Stimulated activated CD8-positive, alpha-beta memory T cell treated with anti-CD3 and anti-CD28 coated beads, Interleukin-7, amount 100 ng/mL, for 1 hour (primary cell): ENCODE results near the gene RAB44.

Source experiments
- DNase-seq, 2 donors: peaks; one replicate each; pipeline ENCODE4 v3.0.0-alpha.2; 2020; ENCODE audit warnings: low read depth in 2 of 2

The RAB44 gene

DNA sequence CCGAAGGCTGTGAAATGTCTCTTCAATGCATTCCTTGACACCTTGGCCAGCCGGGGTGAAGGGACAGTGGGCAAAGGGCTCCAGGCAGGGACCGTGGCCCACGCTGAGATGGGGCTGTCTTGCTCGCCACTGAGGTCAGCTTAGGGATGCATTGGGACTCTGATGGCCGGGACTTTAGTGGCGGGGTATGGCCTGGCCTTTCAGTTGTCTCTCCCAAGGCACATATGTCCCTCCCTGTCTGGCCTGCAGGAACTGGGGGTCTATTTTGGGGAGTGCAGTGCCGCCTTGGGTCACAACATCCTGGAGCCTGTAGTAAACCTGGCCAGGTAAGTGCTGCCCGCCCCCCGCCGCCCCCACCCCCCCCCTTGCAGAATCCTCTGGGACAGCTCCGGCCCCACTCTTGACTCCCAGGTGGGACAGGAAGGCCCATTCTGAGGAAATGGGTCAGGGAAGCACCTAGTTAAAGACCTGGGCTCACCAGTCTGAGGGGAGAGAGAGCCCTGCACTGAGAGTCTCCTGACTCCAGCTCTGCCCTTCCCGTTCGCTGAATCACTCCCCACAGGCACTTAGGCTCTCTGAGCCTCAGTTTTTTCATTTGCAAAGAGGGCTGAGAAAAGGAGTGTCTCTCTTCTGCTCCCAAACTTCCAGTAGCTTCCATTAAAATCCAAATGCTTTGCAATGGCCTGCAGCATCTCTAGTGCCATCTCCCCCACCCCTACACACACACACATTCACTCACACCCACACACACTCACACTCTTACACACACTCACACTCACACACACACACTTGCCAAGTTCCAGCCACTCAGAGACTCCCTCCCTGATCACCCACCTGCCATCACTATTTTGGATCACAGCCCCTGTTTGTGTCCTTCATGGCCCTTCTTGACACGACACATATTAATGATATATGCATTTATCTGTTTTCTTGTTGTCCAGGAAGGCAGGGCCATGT is 33.1 kb downstream of the RAB44 start:
- DNase-seq, result no peak

DNA sequence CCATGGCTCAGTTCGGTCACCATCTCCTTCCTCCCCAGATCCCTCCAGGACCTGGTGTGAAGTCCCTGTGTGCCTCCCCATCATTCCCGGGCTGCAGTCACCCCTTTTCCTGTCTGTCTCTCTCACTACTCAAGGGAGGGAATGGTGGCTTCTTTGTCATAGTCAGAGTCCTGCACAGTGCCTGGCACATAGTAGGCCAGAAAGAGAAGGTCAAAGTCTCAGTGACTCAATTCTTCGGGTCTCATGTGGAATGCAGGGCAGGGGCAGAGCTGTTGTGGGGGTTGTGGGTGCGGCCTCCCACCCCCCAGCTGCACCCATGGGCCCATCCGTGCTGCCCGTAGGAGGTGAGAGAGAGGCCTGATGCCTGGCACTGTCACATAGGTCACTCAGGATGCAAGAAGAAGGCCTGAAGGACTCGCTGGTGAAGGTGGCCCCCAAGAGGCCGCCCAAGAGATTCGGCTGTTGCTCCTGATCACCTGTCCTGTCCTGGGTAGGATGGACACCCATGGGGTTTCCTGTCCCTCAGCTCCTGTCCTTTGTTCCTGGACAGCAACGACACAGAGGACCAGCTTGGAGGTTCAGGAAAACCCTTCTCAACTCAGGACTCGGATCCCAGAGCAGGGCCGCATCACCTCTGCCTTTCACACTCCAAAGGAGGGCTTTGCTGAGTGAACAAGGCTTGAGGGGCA is 34.1 kb downstream of the RAB44 start:
- DNase-seq, result no peak

DNA sequence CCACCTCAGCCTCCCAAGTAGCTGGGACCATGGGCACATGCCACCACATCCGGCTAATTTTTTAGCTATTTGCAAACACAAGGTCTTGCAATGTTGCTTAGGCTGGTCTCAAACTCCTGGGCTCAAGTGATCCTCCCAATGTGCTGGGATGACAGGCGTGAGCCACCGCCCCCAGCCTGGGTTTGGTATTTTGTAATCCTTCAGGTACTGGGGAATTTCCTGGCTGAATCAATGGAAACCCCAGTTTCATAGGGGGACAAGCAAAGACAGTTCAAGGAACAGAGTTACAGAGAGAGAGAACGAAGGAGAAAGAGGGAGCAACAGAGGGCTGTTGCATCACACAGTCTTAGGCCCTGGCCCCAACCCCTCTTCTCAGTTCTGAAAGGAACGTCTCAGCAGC is 35.7 kb downstream of the RAB44 start:
- no peak for DNase-seq

DNA sequence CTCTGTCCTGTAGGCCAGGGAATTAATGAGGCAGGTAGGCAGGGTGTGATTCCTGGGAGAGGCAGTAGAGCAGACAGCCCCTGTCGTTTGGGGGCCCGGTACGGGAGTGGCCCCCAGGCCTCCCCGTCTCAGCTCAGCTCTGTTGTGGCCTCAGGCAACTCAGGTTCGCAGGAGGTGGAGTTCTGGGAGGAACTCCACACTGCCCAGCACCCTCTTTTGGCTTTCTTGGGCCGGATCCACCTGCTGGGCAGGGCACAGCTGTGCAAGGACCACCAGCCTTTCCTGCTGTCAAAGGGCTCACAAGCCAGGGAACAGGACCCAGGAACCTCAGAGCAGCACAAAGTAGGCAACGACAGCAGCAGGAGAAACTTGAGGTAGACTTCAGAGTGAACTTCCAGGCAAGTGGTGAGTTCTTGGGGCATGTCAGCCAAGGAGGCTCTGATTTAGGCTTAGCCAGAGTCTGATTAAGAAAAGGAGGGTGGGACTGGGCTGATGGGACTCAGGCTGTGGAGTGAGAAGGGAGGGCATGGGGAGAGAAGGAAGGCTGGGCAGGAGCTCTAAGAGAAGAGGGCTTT is 36.9 kb downstream of the RAB44 start:
- DNase-seq, result no peak

DNA sequence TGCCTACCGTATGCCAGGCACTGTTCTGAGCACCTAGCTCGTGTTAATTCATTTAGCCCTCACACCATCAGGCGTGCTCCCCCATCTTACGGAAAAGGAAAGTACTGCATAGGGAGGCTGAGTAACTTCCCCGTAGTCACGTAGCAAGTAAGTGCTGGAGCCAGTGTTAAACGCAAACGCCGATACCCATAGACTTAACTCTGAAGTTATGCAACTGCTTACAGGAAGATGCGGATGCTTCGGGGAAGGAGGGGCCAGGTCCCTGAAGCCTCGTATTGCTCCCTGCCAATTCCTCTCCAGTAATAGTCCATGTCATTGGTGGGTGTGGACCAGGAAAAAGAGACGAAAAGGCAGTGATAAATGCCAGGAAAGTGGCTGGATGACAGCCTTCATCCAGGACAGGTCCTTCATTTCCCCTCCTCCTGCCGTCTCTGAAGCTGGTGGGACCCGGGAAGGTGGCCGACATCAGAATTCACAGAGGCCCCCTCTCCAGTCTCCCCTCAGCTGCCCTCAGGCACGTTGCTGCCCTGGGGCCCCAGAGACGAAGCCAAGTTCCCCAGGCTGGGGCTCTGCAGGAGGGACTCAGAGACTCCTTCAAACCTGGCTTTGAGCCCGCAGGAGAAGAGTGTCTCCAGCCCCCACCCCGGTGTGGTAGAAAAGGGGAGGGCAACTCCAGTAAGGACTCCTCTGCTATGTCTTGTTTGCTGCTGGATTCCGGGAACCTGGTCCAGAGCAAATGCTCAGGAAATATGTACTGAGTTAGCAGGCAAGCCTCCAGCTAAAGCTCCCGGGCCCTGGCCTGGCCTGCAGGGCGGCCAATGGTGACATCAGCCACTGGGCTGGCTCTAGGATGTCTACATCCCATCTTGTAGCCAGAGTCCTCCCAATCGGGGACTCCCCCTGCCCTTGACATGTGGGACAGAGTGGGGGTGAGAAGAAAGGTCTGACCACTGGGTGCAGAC is 37.8 kb downstream of the RAB44 start:
- no peak for DNase-seq

DNA sequence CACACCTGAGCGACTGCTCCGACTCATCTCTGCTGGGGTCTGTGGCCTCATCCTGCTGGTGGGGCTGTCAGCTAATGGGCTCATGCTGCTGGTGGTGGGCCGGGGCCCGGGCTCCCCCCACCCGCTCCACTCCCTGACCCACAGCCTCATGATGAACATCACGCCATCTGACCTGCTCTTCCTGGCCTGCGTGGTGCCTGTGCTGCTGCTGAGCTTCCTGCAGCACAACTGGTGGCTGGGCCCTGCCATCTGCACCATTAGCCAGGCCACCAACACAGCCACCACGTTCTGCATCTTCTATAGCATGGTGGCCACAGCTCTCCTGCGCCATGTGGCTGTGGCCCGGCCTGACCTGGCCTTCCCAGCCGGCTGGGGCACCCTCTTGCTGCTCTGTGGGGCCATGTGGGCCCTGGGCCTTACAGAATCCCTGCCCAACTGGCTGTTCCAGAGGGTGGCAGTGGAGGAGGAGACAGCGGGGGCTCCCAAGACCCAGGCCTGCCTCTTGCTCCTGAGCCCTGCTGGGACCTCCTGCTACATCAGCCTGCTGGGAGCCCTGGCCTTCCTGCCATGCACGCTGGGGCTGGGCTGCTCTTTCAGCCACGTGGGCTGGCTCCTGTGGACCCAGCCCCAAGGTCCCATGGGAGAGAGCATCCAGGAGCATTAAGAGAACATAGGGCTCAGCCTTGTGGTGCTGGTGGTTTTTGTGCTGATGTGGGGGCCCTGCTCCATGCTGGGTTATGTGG is 39.6 kb downstream of the RAB44 start:
- no peak for DNase-seq

DNA sequence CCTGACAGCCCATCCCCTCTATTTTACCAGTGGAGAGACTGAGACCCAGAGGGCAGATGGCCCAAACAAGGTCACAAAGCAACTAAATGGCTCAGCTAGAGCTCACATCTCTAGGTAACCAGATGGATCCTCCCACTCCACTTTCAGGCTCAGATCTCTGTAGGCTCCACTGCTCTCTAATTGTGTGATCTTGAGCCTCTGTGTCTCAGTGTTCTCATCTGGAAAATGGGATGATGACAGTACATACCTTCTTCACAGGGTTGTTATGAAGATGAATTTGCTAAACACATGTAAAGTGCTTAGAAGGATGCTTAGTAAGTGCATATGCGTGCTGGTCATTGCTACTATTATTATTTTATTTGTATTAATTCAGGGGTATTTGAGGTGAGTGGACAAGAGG is 40.5 kb downstream of the RAB44 start:
- no peak for DNase-seq

DNA sequence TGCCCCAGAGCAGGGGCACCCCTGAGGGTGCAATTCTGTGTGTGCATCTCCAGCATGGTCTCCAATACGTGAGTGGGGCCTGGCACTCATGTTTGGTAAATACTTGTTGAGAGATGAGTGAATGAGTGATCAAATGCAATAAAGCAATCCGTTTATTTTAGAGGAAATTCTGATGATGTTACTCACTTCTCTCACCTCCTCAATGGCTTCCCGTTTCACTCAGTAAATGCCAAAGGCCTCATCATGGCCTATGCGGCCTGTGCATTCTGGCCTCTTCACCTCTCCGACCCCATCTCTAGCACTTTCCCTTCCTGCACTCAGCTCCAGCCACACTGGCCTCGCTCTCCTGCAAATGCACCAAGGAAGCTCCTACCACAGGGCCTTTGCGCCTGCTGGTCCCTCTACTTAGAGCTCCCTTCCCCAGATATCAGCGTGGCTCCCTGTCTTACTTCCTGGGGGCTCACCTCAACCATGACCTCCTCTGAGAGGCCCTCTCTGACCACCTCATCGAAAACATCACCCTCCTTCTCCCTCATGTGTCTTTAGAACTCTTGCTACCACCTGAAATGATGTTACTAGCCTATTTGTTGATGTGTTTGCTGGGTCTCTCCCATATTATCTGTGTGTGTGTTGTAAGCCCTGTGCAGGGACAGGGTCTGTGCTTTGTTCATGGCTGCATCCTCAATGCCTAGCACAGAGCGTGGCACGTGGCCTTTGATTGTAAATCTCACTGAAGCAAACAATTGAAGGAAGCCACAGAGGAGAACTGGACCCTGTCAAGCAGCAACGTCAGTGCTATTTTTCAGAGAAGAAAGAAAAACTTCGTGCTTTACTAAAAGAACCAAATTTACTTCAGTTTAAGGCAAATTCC is 42.6 kb downstream of the RAB44 start:
- no peak for DNase-seq

DNA sequence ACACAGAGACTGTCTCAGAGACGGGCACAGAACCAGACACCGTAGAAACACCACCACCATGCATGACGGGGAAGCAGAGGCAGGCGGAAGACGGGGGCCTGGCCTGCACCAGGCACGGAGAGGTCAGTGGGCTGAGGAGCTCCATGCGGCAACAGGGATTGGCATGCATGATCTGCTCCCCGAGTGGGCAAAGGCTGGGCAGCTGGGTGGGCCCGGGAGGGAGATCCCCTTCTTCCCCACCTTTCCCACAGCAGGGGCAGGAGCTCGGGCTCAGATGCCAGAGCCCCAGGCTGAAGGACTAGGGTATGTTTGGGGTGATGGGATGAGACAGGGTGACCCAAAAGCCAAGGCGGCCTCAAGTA is 43.2 kb downstream of the RAB44 start:
- no peak for DNase-seq

DNA sequence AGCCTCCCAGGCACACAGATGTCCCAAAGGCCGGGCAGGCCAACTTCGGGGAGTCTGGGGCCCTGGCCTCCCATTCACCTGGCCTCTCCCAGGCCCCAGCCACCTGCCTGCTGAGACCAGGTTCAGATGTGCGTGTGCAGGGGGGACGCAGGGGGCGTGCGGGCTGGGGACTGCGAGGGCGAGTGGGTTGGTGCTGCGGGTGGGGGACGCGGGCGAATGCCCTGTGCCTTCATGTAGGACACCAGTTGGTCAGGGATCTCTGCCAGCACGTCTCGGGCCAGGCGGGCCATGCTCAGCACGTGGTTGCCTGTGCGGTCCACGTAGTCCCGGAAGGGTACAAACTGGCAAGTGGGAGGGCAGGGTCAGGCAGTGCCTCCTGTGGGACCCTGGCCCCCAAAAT is 44.5 kb downstream of the RAB44 start:
- no peak for DNase-seq

DNA sequence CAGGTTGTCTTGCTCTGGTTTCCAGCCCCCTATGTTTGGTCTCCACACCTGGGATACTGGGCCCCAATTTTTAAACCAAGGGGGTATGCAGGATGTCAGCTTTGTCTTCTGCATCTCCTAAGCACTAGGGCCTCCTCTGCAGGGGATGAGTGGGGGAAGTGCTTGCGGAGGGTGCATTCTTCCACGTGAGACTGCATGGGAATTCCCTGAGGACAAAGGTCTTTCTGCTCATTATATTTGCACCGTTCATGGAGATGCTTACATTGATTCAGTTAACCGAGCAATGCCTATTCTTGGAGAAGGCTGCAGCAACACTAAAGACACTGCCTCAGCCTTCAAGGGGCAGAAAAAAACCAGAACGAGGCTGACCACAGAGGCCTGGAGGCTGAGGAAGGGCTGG is 45.4 kb downstream of the RAB44 start:
- no peak for DNase-seq

DNA sequence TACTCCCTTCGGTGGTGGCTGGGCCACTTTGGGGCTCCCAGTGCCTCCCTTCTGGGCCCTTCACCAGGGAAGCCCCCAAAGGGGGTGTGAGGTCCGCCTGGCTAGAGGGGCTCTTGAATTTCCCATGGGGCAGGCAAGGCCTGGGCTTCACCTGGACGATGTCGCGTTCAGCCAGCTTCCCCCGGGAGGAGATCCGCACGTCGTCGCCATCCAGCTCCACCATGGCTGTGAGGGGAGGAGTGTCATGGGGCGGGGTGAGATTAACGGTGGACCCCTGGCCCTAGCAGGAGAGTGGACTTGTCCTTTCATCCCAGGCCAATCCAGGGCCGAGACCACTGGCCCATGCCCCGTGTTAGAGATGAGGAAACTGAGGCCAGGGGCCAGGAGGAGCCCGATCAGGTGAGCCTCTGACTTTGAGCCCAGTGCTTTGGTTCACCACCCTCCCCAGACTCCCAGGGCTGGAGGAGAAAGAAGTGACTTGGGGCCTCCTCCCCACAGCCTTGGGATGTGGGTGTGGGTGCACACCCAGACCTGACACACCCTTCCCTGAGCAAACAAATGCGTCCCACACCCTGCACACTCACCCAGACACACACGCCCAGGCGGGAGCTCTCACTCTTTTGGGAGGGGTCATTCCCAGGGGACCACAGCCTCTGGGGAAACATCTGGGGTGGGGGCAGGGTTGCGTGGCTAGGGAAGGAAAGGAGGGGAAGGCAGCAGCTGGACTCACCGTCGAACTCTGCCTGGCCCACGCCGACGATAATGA is 46.1 kb downstream of the RAB44 start:
- no peak for DNase-seq

DNA sequence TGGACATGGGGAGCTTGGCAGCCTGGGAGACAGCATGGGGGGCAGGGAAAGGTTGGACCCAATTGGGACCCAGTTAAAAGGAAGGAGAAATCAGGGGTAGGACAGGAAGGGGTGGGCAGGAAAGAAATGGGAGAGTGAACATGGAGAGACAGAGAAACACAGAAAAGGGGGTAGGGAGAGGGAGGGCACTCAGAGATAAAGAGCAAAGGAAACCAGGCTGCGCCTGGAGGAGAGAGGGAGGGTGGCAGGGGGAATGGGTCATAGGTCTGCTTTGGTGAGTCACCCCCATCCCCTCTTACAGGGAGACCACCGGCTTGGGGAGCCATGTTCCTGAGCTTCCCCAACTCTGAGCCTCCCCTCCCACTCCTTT is 46.7 kb downstream of the RAB44 start:
- DNase-seq, result no peak

DNA sequence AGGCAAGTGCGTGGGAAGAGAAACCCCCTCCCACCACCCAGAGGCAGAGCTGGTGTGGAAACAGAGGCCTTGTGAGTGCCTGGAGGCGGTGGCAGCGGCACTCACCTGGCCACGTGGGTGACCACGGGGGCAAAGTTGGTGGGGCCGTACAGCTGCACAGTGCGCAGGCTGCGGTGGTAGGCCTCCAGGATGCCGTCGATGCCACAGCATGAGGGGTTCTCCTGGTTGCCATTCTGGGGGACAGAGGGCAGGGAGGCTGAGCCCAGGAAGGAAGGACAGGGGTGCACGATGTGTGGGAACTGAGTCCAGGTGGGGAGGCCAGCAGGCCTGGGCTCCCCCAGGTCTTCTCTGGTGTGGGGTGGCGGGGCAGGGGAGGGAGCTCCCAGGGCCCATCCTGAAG is 47.7 kb downstream of the RAB44 start:
- no peak for DNase-seq

DNA sequence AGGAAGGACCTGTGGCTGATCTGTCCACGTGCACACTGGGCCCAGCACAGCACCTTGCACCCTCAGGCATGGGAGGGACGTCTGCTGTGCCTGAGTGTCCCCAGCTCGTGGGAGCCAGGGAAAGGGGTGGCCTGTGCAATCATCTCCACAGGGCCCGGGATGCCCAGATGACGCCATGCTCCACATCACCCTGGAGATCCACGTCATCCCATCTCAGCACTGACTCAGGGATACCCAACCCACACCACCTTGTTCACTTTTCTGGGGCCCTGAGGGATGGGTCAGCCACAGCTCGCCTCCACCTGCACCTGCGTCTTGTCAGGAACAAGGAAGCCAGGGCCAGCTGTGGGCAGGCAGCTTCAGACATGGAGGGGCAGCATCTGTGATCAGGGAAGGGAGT is 48.2 kb downstream of the RAB44 start:
- DNase-seq, result no peak

DNA sequence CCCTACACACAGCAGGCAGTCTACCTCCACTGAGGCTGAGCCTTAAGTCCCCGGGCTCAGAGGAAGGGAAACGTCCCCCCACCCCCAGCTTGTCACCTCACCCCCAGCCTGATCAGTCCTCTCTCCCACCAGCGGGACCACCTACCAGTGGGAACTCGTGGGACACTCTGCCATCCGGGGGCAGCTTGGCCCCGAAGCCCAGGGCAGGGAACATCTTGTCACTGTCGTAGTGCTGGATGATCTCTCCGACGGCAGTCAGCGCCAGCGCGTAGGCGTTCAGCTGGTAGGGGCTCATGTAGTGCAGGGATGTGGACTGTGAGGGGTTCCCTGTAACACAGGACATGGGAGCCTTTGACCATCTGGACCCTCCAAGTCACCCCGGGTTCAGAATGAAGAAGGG is 48.6 kb downstream of the RAB44 start:
- no peak for DNase-seq

DNA sequence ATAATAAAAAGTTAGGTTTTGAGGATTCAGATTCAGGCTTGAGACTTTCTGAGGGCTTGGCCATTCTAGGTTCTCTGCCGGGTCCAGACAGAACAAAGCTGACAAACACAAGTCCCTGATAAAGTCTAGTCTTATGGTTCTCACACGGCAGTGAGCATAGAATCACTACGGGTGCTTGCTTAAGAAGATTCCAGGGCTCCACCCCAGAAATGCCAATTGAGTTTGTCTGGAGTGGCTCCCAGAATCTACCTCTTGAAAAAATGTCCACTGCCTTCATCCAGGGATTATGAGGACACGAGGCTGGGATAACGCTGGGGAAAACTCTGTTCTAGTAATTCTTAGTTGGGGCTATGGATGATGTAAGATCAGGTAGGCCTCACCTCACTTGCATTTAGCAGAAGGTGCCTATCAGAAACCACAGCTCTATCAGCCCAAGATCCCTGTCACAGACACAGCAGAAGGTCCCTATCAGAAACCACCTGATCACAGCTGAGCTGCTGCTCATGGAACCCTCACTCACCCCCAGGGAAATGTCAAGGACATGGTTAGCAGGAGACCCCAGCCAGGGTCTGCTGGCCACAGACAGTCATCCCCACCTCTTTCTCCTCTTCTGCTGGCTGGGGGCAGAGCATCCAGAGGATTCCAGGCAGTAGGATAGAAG is 52.3 kb downstream of the RAB44 start:
- DNase-seq, result no peak

DNA sequence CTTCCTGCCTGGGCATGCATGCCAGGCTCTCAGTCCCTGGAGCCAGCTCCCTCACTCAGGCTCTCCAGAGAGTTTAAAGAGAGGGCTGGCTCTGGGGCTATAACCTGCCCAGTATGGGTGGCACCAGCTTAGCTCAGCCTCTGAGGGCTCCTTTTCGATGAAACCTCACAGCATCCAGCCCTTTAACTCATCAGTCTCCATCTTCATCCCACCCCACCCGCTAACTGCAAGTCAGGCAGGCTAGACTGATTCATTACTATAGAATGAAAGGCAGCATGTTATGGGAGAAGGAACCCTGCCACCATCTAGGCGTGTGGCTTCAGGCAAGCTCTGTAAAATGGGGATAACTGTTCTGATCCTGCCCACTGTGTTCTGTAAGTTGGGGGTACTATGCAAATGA is 53.5 kb downstream of the RAB44 start:
- DNase-seq, result no peak

DNA sequence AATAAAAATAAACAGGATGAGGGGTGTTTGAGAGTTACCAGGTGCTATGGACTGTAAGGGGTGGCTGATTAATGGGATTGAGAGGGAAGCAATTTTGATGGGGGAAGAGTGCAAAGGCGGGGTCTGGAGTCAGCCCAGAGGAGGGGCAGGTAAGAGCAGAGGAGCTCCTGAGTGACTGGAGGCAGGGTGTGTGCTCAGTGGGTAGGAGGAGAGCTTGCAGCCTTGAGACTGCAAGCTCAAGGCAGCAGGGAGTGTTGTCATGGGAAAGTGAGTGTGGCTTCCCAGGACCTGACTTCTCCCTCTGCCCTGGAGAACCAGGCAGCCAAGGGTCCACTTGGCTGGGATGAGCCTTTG is 54.2 kb downstream of the RAB44 start:
- no peak for DNase-seq
